HG02938 (cell line): ENCODE data around the gene TEPSIN.
"Not testable (repeated sequence)": the region's sequence is repeated elsewhere in the genome, so short reads cannot be mapped to it uniquely, and the experiment has no call there.

Experiments
- ATAC-seq: cut with Tn5 transposase; IDR thresholded peaks from one replicate; pipeline ENCODE4 v1.9.1; 2021; ENCODE audit warnings: mild to moderate bottlenecking, moderate library complexity; ENCODE audit not compliant: unreplicated experiment

Gene TEPSIN

DNA sequence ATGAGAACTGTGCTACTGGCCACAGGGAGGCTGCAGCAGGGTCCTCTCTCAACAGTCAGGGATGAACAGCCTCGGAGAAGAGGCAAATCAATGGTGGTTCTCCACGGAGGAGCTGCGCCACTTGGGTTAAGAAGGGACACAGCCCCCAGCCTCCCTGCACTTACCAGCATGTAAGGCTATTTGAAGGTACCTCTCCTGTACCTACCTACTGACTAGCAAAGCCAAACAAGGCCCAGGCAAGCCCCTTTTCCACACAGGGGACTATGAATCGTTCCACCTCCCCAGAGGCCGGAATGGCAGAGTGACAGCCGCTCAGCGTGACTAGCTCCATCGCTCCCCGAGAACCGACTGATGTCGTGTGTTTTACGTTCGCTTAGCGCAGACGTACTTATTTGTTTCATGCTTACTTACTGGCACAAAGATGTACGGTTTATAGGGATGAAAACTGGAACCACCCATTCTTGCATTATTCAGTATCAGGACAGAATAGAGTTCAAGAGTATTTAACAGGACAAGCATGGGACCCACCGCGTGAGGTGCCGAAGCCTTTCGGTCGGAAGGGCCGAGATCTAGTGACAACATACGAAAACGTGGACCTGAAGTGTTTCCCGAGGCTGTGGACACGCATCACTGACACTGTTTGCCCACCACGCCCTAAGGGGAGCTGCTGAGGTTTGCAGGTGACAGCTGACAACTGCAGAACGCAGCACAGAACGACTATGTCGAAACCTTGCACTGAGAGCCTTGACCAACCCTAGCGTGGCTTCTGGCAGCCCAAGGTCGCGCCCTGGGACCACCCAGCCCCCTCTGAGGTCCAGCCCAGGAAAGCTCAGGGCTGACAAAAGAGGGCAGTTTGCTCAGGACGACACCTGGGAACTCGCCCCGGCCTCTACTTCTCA lies 1.0 kb downstream of the TEPSIN start:
- no peak for ATAC-seq

- ATAC-seq = no peak
These were observed 2.1 kb downstream of the TEPSIN start for GRCh38 chr17:81236784-81237183.

DNA sequence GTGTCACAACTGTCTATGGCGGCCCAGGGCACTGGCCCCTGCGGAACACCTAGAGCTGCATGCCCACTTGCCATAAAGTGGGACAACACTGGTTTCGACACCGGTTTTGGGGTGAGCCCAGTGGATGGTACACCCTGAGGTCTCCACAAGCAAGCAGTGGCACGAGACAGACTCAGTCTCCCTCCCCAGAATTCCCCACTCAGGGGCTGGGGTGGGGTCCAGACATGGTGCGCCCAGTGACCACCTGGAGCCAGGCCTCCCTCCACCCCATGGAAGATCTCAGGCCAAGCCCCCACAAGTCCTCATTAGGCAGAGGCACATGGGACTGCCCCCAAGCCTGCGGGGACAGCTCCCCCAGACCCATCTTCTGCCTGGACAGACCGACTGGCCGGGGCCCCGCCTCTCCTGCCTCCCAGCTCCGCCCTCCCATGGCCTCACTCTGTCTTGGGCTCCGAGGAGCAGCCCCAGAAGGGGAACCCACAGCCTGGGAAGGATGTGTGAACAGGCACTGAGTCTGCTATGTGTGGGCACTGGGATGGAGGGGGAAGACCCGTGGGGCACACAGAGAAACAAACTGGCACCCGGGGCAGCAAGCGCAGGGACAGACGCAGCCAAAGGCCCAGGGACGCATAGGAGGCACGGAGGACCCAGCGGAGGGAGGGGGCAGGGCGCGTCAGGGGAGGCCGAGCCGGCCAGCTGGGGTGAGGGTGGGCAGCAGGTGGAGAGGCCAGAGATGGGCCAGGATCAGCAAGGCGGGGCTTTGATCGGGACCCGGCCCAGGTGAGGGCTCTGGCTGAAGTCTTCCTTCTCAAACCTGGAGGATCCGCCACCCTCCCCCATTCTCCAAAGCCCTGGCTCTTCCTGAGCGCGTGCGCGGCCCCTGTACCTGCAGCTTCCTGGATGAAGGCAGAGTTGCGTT lies 2.8 kb downstream of the TEPSIN start:
- no peak for ATAC-seq

DNA sequence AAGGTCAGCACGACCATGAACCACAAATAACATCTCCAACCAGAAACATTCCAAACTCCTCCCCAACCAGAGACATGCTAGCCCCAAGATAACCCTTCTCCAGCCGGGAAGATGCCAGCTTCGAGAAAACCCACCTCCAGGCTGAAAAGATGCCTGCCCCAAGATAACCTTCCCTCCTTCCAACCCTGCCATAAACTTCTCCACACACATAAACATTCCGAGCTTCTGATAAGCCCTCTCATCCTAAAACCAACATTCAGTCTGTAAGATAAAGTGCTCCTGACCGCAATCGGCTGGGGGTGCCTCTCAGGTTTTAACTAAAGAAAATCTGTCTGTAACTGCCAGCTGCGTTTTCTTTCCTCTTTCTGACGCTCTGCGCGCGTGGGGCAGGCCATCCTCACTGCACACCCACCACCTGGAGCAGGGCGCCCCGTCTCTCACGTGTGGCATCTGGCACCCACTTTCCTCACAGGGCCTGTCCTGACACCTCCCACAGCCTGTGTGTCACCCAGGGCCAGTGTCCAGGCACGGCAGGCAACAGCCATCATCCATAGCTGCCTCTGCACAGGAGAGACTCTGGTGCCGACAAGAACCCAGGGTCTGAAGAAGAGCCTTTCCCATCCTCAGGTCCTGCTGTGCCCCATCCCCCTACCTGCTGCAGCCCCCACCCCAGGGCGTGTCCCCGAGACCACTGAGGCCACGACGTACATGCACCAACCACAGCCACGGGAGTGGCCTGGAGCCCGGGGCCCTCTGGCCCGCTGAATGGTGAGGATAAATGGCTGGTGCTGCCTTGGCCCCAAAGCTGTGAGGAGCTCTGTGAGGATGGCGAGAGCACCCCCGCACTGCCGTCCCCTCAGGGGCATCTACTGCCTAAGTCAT lies 3.7 kb downstream of the TEPSIN start:
- ATAC-seq = no peak

DNA sequence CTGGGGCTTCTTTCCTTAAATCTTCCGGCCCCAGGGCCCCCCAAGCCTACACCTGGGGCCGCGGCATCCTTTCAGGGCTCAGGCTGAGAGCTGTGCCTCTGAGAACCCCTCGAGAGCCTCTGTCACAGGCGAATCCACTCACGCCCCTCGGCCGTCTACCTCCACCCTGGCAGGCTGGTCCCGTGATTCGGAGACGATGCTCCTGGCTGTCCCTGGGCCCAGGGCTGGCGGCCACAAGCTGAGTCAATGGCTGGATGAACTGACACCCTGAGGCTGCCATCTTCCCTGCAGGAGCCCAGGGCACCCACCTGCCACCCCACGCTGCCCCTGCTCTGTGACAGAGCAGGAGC lies 4.4 kb downstream of the TEPSIN start:
- no peak for ATAC-seq

- ATAC-seq = no peak
These were observed 4.9 kb downstream of the TEPSIN start for GRCh38 chr17:81233811-81234505.

DNA sequence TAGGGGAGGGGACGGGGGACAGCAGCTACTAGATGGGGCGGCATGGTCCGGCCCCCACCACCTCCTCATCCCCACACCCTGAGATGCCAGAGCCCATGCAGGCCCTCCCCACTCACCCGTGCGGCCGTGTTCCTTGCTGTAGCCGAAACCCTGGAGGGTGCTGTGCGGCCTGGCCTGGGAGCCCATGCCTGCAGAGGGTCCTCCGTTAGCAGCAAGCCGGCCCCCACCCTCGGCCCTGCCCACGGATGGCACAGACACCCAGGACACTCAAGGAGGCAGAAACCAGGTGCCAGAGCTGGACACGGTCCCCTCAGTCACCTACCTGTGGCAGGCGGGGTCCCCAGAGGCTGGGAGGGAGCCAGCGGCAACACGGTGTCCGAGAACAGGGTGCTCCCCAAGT lies 5.5 kb downstream of the TEPSIN start:
- ATAC-seq = no peak

GRCh38 chr17:81232616-81233241 lies 6.1 kb downstream of the TEPSIN start:
- no peak for ATAC-seq

GRCh38 chr17:81231766-81232581 lies 6.9 kb downstream of the TEPSIN start:
- ATAC-seq = no peak

DNA sequence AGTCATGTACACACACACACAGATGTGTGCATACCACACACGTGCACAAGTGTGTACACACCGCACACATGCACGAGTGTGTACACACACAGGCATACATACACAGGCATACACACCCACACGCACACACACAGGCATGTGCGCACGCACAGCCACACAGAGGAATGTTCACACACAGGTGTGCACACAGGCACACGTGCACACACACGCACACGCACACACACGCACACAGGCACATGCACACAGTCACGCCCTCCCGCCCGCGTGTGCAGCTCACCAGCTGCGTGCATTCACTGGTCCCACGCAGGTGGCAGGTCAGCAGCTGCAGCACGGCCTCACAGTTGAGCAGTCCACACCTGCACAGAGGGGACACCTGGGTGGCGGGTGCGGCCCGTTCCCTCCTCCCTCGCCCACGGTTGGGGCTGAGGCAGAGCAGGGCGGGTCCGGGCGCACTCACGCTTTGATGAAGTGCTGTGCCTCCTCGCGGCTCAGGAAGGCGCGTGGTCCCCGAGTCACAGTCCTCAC lies 7.7 kb downstream of the TEPSIN start:
- no peak for ATAC-seq

GRCh38 chr17:81230043-81230820 lies 8.6 kb downstream of the TEPSIN start:
- ATAC-seq = no peak

DNA sequence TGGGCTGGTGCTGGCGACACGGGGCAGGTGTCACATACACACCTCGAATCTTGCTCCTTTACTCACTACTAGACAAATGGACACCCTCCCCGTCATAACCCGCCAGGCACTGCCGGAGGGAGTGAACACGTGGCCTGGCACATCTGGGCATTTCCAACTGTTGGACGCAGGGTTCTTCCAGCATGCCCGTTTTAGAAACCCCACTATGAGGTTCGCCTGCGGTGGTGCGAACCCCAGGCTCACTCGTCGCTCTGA lies 9.3 kb downstream of the TEPSIN start:
- no peak for ATAC-seq

GRCh38 chr17:81228834-81229665 lies 9.8 kb downstream of the TEPSIN start:
- ATAC-seq = no peak

GRCh38 chr17:81228420-81228819 lies 10.4 kb downstream of the TEPSIN start:
- ATAC-seq = no peak

DNA sequence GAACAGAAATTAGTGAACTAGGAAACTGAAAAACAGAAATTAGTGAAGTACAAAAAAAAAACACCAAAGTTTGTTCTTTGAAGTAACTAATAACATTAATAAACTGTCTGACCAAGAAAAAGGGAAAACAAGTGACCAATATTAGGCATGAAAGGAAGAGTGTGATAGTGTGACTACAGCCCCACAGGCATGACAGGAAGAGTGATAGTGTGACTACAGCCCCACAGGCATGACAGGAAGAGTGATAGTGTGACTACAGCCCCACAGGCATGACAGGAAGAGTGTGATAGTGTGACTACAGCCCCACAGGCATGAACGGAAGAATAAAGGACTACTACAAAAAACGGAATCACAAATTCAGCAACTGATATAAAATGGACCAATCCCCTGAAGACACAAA lies 11.2 kb downstream of the TEPSIN start:
- not testable (repeated sequence) for ATAC-seq

DNA sequence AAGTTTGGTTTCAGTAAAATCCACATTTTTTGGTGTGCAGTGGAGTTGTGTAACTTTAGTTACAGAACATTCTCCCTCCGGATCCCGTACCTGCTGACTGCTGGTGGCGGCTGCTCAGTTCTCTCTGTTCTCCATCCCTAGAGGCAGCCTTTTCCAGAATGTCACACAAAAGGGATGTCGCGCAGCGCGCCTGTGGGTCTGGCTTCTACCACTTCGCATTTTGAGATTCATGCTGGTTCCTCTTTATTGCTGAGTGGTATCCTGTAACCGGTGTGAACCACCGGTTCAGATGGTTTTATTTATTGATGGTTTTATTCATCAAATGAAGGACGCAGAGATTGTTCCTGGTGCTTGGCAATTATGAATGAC lies 15.1 kb downstream of the TEPSIN start:
- ATAC-seq = no peak
